Endothelial cell of umbilical vein (primary cell): ENCODE results near the gene ECM2. TPM values are rescaled to one million over a fixed set of nuclear protein-coding genes. Genes with fewer than 3 reads are reported as not detected.

Experiments
- BruUV-seq: library from RNA; stranded (reverse); fragments of 400-500 nt; replicated peaks from 2 replicates; lab custom pipeline; 2021; lab: Mats Ljungman, UMichigan
- CTCF ChIA-PET: fragments of 300-600, 350-600 bp; sonication (Branson Sonifier 250); formaldehyde crosslinking; loops from one replicate; lab custom pipeline; 2021; ENCODE audit warnings: antibody characterized with exemption, inconsistent platforms; lab: Charles Lee
- POLR2A ChIA-PET: fragments of 300-600, 350-600 bp; sonication (Branson Sonifier 250); formaldehyde crosslinking; loops from one replicate; lab custom pipeline; 2021; ENCODE audit warnings: antibody characterized with exemption, inconsistent platforms; lab: Charles Lee
- DNase-seq: peaks from one replicate; pipeline ENCODE4 v3.0.0-alpha.2; 2011; ENCODE audit warnings: low read depth, low spot score
- FAIRE-seq: peaks from 2 replicates; lab custom pipeline; 2011; peaks lifted over from hg19 to GRCh38; lab: Jason Lieb, UNC
- H2AFZ ChIP-seq: 2 replicates; pipeline ENCODE4 v1.6.0; 2012; ENCODE audit warnings: low read depth, low read length, control low read depth, inconsistent platforms
- H3K27ac ChIP-seq: 2 replicates; pipeline ENCODE4 v1.5.1; 2011; ENCODE audit warnings: low read depth, mild to moderate bottlenecking, control low read depth, low read length, moderate library complexity; ENCODE audit not compliant: insufficient read depth
- H3K27me3 ChIP-seq, 2 experiments: 2 replicates each; pipeline versions ENCODE4 v1.6.0 to v1.6.1; 2011; ENCODE audit warnings: low read length in 2 of 2, mixed read lengths in 1 of 2; ENCODE audit not compliant: control insufficient read depth in 2 of 2, insufficient read depth in 2 of 2
- H3K36me3 ChIP-seq, 2 experiments: 2 replicates in 1 of 2; 3 replicates in 1 of 2; pipeline ENCODE4 v1.5.1; 2011; ENCODE audit warnings: low read length in 2 of 2, mild to moderate bottlenecking in 1 of 2, moderate library complexity in 1 of 2; ENCODE audit not compliant: control insufficient read depth in 2 of 2, insufficient read depth in 2 of 2; ENCODE audit errors: extremely low read depth in 1 of 2
- H3K4me1 ChIP-seq: 3 replicates; pipeline ENCODE4 v1.5.1; 2011; ENCODE audit warnings: mild to moderate bottlenecking, low read length; ENCODE audit not compliant: control insufficient read depth, insufficient read depth; ENCODE audit errors: extremely low read depth
- H3K4me2 ChIP-seq: 2 replicates; pipeline ENCODE4 v1.6.1; 2011; ENCODE audit warnings: low read length, control low read depth, mixed read lengths; ENCODE audit not compliant: insufficient read depth
- H3K4me3 ChIP-seq, 3 experiments: fragments of 200-600 bp in 1 of 3; sonication (generic), shearing (Covaris generic) in 1 of 3; replicated peaks in 1 of 3; 2 replicates each; pipeline ENCODE4 v1.5.1; 2011 to 2016; ENCODE audit warnings: control low read depth in 3 of 3, low read length in 3 of 3, mild to moderate bottlenecking in 2 of 3, inconsistent platforms in 1 of 3, low read depth in 1 of 3, moderate library complexity in 1 of 3; ENCODE audit not compliant: insufficient read depth in 1 of 3
- H3K79me2 ChIP-seq: 2 replicates; pipeline ENCODE4 v1.6.0; 2012; ENCODE audit warnings: low read length, inconsistent platforms; ENCODE audit not compliant: control insufficient read depth, insufficient read depth
- H3K9ac ChIP-seq: replicated peaks from 2 replicates; pipeline ENCODE3; 2011; ENCODE audit warnings: low read length, control low read depth; ENCODE audit not compliant: insufficient read depth; ENCODE audit errors: extremely low read depth
- H3K9me1 ChIP-seq: replicated peaks from 3 replicates; pipeline ENCODE4 v1.6.0; 2011; ENCODE audit warnings: mild to moderate bottlenecking, low read length; ENCODE audit not compliant: control insufficient read depth, insufficient read depth; ENCODE audit errors: extremely low read depth
- H3K9me3 ChIP-seq: replicated peaks from 2 replicates; pipeline ENCODE4 v1.5.1; 2012; ENCODE audit warnings: low read length, inconsistent platforms; ENCODE audit not compliant: control insufficient read depth, insufficient read depth
- H4K20me1 ChIP-seq: replicated peaks from 2 replicates; pipeline ENCODE3; 2011; ENCODE audit warnings: mild to moderate bottlenecking, low read length; ENCODE audit not compliant: control insufficient read depth, insufficient read depth; ENCODE audit errors: extremely low read depth
- CTCF ChIP-seq, 2 donors: IDR thresholded peaks; 1 replicate in 1 of 2; 2 replicates in 1 of 2; pipeline ENCODE4 v1.5.1; 2011; ENCODE audit warnings: low read length in 2 of 2, mild to moderate bottlenecking in 2 of 2, moderate library complexity in 2 of 2, control low read depth in 1 of 2, inconsistent platforms in 1 of 2, low read depth in 1 of 2; ENCODE audit not compliant: insufficient read depth in 1 of 2; ENCODE audit errors: extremely low read depth in 1 of 2
- EZH2 ChIP-seq: IDR thresholded peaks from 2 replicates; pipeline ENCODE4 v1.6.1; 2012; ENCODE audit warnings: borderline replicate concordance, low read depth, mild to moderate bottlenecking, moderate library complexity, low read length, inconsistent platforms; ENCODE audit not compliant: severe bottlenecking
- FOS ChIP-seq: IDR thresholded peaks from 2 replicates; pipeline ENCODE4 v1.6.1; 2011; ENCODE audit warnings: mild to moderate bottlenecking, low read length, moderate library complexity, borderline replicate concordance; ENCODE audit not compliant: insufficient read depth
- GATA2 ChIP-seq: IDR thresholded peaks from 2 replicates; pipeline ENCODE4 v1.7.0; 2011; ENCODE audit warnings: low read depth, mild to moderate bottlenecking, moderate library complexity, mixed read lengths, low read length; ENCODE audit not compliant: insufficient read length, insufficient read depth
- JUN ChIP-seq: IDR thresholded peaks from 2 replicates; pipeline ENCODE4 v1.6.1; 2011; ENCODE audit warnings: borderline replicate concordance, low read depth; ENCODE audit not compliant: insufficient read length, insufficient read depth
- MAX ChIP-seq: IDR thresholded peaks from 2 replicates; pipeline ENCODE4 v1.6.1; 2011; ENCODE audit not compliant: insufficient read depth, insufficient read length
- MYC ChIP-seq: IDR thresholded peaks from one replicate; pipeline ENCODE4 v1.6.1; 2011; ENCODE audit warnings: mild to moderate bottlenecking, low read depth, low read length
- POLR2A ChIP-seq: IDR thresholded peaks from 2 replicates; pipeline ENCODE4 v1.6.1; 2012; ENCODE audit warnings: low read depth, mild to moderate bottlenecking, control low read depth, low read length
- POLR2AphosphoS5 ChIP-seq: IDR thresholded peaks from 2 replicates; pipeline ENCODE4 v1.6.1; 2012; ENCODE audit warnings: low read depth, mild to moderate bottlenecking, control low read depth, low read length, moderate library complexity; ENCODE audit not compliant: insufficient read depth
- dilution Hi-C: fragments of 300-500 bp; cut with MboI; formaldehyde crosslinking; loops from one replicate; pipeline ENCODE4 v1.15.0; 2019; ENCODE audit warnings: low sequenced_read_pairs; ENCODE audit not compliant: extremely low pct_ligation_motif_present
- intact Hi-C: fragments of 100-400 bp; cut with micrococcal nuclease; formaldehyde crosslinking; loops from one replicate; pipeline ENCODE4 v1.10.0; 2022
- polyA plus RNA-seq, 4 experiments: library from polyadenylated mRNA; depleted of rRNA in 3 of 4; stranded (reverse) in 3 of 4; unstranded in 1 of 4; fragments of >200 nt; gene quantifications; 2 replicates each; pipeline versions ENCODE4 v1.2.1 to v1.2.3, GENCODE V29; 2011 to 2012; ENCODE audit warnings: missing spikeins in 1 of 4
- total RNA-seq: library from RNA; stranded (reverse); gene quantifications from 2 replicates; pipeline ENCODE4 v1.2.3, GENCODE V29; 2021

Gene ECM2
- total and polyA plus RNA-seq, 2 donors (not counting 3 experiments of a cell fraction or from before 2014, with no cell fraction given), result 0.03 TPM; not detected in 1

GRCh38 chr9:92550765-92551164, 15.0 kb upstream of the ECM2 start:
- H3K27ac ChIP-seq, result no peak overlapping the region
- DNase-seq (no peak), FAIRE-seq (no peak)
- no peaks in the 10 kb centered on the region for H3K36me3 ChIP-seq
- dilution Hi-C loops, result no loop called here
- H3K9ac ChIP-seq, result no peak overlapping the region
- no peaks in the 10 kb centered on the region for H3K9me1 ChIP-seq
- POLR2A ChIA-PET, result no interaction called here
- H3K4me2 ChIP-seq, result no peak overlapping the region
- intact Hi-C loops, result no loop called here
- H3K27me3 ChIP-seq, result no peaks in the 10 kb centered on the region
- H2AFZ ChIP-seq, result no peak overlapping the region
- H3K4me3 ChIP-seq, result no peak overlapping the region
- no peaks in the 10 kb centered on the region for H3K79me2 ChIP-seq
- H4K20me1 ChIP-seq, result no peaks in the 10 kb centered on the region
- CTCF ChIA-PET, result no interaction called here
- H3K9me3 ChIP-seq, result no peaks in the 10 kb centered on the region
- TF ChIP-seq POLR2AphosphoS5 (no peak), MAX (no peak), FOS (no peak), MYC (no peak)
- BruUV-seq, result no TSS peak
- H3K4me1 ChIP-seq, result no peaks in the 10 kb centered on the region

GRCh38 chr9:92547356-92547755, 11.6 kb upstream of the ECM2 start:
- Histone ChIP-seq H3K4me1 (no peaks in the 10 kb centered on the region), H3K27me3 (no peaks in the 10 kb centered on the region), H3K79me2 (no peaks in the 10 kb centered on the region), H3K27ac (no peak overlapping the region), H3K4me2 (no peak overlapping the region), H3K9ac (no peak overlapping the region), H4K20me1 (no peaks in the 10 kb centered on the region), H3K4me3 (no peak overlapping the region), H3K9me1 (no peaks in the 10 kb centered on the region), H3K9me3 (no peaks in the 10 kb centered on the region), H2AFZ (no peak overlapping the region), H3K36me3 (no peaks in the 10 kb centered on the region)
- FAIRE-seq (peak; percentile 31), DNase-seq (no peak)
- dilution Hi-C loops (no loop called here), intact Hi-C loops (no loop called here)
- ChIA-PET POLR2A (no interaction called here), CTCF (no interaction called here)
- BruUV-seq, result no TSS peak
- no peak for TF ChIP-seq FOS
- no peak for TF ChIP-seq MAX
- TF ChIP-seq GATA2, result no peak
- no peak for TF ChIP-seq EZH2
- no peak for TF ChIP-seq POLR2AphosphoS5
- no peak for TF ChIP-seq CTCF (IDR thresholded peaks at IDR 0.05; ENCODE audit: extremely low read depth in 1 of 2, insufficient read depth in 1 of 2, low read depth in 1 of 2, low read length in 2 of 2)
- no peak for TF ChIP-seq MYC
- no peak for TF ChIP-seq JUN
- TF ChIP-seq POLR2A, result no peak
